CD4-positive, alpha-beta T cell treated with Interleukin-10 for 1 hour (primary cell): Measurements from ENCODE around the gene COBLL1.
"Not testable (repeated sequence)": the region's sequence is repeated elsewhere in the genome, so short reads cannot be mapped to it uniquely, and the experiment has no call there.

Experiments used
- DNase-seq: peaks from one replicate; pipeline ENCODE4 v3.0.0-alpha.2; 2020

COBLL1 gene

DNA sequence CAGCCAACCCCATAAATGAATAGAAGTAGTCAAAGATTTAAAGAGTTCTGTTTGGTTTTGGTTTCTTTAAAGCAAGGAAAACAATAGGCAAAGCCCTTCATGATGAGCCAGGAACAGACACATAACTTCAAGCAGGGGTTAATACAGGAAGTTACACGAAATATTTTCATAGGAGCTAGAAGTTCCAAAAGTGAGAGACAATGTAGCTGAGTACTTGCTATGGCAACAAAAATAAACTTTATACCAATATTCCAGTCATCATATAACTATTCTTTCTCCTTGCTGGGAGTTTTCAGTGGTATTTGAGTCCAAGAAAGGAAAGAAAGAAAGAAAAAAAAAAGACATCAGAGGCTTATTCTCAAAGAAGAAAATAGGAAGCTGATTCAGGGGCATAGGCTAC, 56.2 kb downstream of the COBLL1 start:
- DNase-seq, result no peak

DNA sequence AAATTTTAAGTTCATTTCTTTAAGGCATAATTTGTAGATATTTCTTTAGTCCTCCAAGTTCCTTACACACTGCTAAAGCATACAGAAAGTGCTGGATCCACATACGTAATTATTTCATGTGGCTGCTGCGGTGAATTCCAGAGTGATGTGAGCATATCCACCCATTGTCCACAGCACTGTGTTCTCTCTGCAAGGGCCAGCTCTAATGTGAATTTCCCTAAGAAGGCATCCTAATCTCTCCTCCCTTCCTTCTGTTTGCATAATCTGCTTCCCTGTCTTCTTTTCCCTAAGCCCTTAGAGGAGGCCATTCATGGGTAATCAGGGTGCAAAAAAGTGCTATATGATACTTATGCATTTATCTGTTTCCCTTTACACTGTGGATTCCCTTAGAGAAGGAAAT, 57.2 kb downstream of the COBLL1 start:
- no peak for DNase-seq

DNA sequence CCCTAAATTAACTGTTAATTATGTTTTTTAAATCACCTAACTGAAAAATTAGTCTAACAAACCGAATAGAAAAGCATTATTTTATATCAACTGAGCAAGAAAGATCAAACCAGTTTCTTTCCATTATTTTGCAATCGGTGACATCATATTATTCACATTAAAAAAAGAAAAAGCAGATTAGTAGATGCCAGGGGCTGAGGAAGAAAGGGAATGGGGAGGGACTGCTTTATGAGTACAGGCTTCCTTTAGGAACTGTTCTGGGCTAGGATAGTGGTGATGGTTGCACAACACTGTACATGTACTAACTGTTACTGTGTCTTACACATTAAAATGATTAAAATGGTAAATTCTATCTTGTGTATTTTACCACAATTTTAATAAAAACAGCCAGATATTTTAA, 59.3 kb downstream of the COBLL1 start:
- DNase-seq, result no peak

DNA sequence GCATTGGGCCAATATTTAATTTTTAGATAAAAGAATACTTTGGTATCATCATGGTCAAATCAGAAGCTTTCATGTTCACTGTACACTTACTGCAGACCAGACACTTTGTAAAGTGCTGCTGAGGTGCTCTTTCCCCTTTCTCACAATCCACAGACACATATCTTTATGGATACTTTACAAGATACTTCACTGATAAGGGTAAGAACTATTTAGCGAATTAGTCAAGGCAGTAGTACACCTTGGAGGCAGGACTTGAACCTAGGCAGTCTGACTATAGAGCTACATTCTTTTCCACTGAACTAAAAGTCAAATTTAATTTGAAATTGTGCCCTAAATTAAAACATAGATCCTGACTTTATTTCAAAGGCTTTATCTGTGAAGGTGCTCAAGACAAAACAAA, 60.2 kb downstream of the COBLL1 start:
- no peak for DNase-seq

- DNase-seq, result no peak
These were observed 60.9 kb downstream of the COBLL1 start for GRCh38 chr2:164780611-164781178.

DNA sequence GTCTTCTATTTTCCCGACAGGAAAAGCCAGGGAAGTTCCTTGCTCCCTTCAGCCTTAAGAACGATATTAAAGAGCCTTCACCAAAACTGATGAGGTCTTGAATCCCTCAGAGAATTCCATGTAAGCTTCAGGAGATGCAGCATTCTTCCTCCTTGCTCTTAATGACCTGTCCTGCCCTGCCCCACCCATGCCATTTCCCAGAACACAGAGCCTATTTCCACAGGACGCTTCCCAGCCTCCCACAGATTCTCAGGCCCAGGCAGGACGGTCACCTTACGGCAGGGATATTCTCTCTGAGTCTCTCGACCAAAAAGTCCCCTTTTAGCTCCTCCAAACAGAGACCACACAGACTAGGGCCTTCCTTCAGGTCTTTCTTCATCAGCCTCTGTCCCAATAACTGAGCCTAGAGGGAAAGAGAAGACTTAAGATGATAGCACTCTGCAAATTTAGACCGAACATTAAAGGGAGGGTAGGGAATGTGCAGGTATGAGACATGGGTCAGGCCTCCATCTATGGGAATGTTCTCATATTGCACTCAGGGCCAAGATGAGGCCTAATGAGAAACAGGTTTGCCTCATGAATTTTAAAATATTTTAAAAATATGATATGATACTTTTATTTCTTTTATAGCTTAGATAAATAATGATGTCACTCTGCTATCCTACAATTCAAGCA, 62.1 kb downstream of the COBLL1 start:
- DNase-seq, result no peak

DNA sequence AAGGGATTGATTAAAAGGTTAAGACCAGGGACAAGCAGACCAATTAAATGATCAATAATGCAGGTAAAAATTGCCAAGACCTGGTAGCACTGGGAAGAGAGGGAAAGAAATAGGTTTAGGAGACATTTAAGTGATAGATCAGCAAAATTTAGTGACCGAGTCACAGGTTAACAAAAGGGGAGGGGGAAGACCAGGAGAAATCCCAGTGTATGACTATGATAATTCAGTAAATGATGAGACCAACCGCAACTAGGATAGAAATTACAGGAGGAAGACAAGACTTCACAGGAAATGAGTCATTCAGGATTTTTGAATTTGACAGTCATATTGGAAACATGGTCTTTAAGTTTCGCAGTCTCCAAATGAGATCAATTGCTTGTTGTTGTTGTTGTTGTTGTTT, 62.9 kb downstream of the COBLL1 start:
- no peak for DNase-seq

DNA sequence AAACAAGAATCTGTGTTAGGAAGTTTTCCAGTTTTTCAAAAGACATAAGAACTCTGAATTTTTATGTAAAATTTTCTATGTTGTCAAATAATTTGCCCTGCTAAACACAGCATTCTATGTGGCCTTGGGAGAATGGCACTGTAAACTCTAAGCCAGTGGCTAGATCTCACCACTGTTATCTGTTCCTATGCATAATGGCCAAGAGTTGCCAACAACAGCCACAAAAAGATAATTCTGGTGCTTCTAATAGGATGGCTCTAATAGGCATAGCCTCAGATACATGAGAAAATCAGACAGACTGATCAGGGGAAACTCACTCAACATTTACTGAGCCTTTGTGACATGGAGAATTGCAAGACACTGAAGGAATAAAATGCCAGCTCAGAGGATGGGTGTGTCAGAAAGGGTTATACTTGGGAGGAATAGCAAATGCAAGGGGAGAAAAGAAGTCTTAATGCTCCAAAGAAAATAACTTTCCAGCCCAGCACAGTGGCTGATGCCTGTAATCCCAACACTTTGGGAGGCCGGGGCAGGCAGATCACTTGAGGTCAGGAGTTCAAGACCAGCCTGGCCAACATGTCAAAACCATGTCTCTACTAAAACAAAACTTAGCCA, 63.7 kb downstream of the COBLL1 start:
- no peak for DNase-seq

DNA sequence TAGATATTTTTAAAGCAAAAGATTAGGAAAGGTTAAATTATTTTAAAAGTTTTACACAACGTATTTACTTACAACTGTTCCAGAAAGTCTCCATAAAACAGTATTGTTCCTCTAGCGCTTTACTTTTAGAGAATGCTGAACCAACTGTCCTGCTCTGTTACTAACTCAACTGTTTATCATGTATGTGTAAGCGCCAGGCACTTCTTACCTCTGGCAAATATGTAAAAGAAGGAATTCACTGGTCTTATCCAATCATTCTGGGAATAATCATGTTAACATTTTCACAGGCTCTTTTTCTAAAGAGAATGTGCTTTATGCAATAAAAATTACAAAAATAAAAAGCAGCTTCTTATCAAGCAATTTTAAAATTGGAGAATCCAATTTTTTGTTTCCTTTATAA, 68.0 kb downstream of the COBLL1 start:
- DNase-seq, result no peak

GRCh38 chr2:164773091-164773490, 68.5 kb downstream of the COBLL1 start:
- DNase-seq, result no peak

DNA sequence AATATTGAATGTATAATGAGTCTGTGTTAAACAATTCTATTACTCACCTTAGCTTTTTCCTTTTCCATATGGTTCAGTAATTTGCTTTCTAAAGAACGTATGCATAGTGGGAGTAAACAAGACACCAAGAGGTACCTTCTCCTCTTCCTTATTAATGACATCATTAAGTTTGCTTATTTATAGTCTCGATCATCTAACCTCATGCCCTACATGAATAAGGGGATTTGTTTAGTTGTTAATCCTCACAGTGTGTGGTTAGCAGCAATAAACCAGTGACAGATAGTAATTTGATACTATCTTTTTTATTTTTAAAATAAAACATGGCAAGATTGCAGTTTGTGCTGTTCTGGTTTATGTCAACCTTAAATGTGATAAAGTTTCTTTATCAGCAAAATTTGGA, 69.7 kb downstream of the COBLL1 start:
- no peak for DNase-seq

GRCh38 chr2:164770421-164770916, 71.2 kb downstream of the COBLL1 start:
- DNase-seq, result no peak

DNA sequence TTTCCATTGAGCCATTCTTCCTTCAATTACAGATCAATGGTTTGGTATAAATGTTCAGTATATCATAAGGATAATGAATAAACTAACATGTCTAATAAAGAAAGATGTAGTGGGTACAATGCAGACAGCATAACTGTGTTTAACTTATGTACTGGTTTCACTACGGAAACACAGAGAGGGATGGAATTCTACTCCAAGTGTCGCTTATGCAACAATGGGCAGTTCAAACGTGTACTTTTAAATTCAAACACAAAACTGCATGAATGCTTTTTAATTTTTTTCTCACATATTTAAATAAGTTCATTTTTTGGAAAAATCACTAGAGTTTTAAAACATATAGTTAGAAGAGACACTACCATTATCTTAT, 74.7 kb downstream of the COBLL1 start:
- no peak for DNase-seq

- DNase-seq, result no peak
These were observed 75.2 kb downstream of the COBLL1 start for GRCh38 chr2:164766216-164766953.

GRCh38 chr2:164764996-164765395, 76.6 kb downstream of the COBLL1 start:
- DNase-seq, result no peak

GRCh38 chr2:164764474-164764873, 77.1 kb downstream of the COBLL1 start:
- no peak for DNase-seq

- DNase-seq, result no peak
These were observed 78.2 kb downstream of the COBLL1 start for GRCh38 chr2:164763431-164763830.

DNA sequence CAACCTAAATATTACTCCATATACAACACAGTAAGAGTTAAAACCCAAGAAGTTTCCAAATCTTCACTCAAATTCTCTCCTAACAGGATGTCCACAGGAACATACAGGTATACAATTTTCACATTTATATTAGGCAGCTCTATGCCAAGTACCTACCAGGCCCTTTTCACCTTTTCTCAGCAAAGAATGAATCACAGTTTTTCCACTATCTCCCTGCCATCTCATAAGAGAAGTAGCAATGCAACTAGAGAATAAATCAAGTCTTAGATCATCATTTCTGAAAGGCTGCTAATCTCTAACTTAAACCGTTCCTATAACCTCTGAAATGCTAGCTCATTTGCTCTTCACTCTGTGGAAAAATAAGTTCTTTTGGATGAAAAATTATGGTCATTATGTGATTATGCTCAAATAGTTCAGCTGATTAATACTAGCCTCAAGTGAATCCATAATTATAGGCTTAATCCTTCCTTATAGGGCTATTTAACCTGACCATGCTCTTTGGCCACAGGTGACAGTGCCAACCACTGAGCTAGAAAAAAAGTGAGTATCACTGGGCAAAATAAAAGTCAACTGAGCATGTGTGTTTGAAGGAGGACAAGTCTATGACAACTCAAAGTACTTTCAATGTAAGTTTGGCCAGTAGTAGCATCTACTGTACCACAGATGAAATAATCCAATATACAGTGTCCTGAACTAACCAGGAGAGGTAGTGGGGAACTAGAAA, 79.7 kb downstream of the COBLL1 start:
- DNase-seq, result no peak

DNA sequence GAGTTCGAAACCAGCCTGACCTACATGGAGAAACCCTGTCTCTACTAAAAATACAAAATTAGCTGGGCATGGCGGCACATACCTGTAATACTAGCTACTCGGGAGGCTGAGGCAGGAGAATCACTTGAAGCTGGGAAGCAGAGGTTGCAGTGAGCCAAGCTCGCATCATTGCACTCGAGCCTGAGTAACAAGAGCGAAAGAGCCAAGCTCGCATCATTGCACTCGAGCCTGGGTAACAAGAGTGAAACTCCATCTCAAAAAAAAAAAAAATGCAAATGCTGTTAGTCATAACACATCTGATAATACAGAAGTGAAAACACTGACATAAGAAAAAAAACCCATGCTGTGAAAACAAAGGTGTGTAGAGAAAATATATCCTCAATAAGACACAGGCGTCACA, 80.4 kb downstream of the COBLL1 start:
- not testable (repeated sequence) for DNase-seq

DNA sequence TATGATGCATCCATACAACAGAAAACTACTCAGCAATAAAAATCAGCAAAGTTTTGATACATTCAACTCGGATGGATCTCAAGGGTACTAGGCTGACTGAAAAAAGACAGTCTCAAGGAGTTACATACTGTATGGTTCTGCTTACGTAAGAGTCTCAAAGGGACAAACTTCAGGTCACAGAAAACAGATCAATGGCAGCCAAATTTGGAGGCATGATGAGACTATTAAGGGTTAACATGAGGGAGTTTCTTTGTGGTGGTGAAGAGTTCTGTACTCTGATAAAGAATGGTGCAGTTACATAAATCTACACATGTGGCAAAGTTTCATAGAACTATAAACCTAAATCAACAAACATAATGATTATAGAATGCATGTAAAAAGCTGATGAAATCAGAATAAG, 81.4 kb downstream of the COBLL1 start:
- no peak for DNase-seq

- DNase-seq, result no peak
These were observed 83.5 kb downstream of the COBLL1 start for GRCh38 chr2:164757934-164758695.

DNA sequence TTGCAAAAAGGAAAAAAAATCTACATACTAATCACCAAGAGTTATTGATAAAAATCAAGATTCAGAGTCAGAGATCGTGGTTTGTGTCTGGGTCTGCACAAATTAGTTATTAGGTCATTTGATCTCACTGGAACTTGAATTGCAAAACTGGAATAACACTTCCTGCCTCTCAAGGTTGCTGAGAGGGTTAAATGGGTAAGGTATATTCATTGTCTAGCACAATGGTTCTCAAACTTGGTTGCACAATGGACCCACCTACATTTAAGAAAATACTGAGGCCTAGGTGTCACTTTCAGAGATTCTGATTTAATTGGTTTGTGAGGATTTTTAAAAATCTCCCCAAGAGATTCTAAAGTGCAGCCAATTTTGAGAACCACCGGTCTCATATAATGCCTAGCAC, 84.8 kb downstream of the COBLL1 start:
- no peak for DNase-seq
